Astrocyte of the cerebellum (primary cell): Measurements from ENCODE around the gene MYCL.
"Not testable (repeated sequence)": the region's sequence is repeated elsewhere in the genome, so short reads cannot be mapped to it uniquely, and the experiment has no call there.

Experiments used
- DNase-seq: peaks from one replicate; pipeline ENCODE4 v3.0.0-alpha.2; 2011; ENCODE audit warnings: low read depth
- H3K4me3 ChIP-seq: 2 replicates; pipeline ENCODE4 v1.5.1; 2011; ENCODE audit warnings: mild to moderate bottlenecking, low read depth, low read length, moderate library complexity
- in situ Hi-C: cut with HindIII; loops from 2 replicates; pipeline ENCODE4 v1.10.0; 2017; ENCODE audit warnings: low sequenced_read_pairs
- TF ChIP-seq, protein P1 (sequence below): IDR thresholded peaks from 2 replicates; pipeline ENCODE4 v1.5.1; 2012; ENCODE audit warnings: low read length, low read depth, moderate library complexity, mild to moderate bottlenecking; ENCODE audit errors: missing control alignments

The MYCL gene

GRCh38 chr1:39877980-39878956 lies 23.4 kb downstream of the MYCL start:
- H3K4me3 ChIP-seq, result no peak overlapping the region
- no peak for DNase-seq
- in situ Hi-C loops, result no loop called here
- TF ChIP-seq, protein P1, sequence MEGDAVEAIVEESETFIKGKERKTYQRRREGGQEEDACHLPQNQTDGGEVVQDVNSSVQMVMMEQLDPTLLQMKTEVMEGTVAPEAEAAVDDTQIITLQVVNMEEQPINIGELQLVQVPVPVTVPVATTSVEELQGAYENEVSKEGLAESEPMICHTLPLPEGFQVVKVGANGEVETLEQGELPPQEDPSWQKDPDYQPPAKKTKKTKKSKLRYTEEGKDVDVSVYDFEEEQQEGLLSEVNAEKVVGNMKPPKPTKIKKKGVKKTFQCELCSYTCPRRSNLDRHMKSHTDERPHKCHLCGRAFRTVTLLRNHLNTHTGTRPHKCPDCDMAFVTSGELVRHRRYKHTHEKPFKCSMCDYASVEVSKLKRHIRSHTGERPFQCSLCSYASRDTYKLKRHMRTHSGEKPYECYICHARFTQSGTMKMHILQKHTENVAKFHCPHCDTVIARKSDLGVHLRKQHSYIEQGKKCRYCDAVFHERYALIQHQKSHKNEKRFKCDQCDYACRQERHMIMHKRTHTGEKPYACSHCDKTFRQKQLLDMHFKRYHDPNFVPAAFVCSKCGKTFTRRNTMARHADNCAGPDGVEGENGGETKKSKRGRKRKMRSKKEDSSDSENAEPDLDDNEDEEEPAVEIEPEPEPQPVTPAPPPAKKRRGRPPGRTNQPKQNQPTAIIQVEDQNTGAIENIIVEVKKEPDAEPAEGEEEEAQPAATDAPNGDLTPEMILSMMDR, result no peak

GRCh38 chr1:39877231-39877778 lies 24.4 kb downstream of the MYCL start:
- no peak for DNase-seq
- in situ Hi-C loops, result no loop called here
- no peak overlapping the region for H3K4me3 ChIP-seq
- TF ChIP-seq, protein P1, result no peak

DNA sequence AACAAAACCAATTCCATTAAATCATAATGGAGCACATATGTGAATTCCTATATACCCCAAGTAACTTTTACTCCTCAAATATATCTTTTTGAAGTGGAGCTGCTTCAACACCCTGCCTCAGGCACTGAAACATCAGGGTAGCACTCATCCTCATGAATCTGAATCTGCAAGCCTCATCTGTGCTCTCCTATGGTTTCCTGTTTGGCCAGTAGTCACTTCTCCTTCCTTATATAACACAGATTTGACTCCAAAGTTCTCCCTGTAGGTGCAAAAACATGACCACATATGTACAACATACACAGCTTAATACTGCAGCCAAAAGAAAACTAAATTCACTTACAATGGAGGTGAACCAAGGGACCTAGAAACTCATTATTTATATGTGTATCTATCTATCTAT lies 25.6 kb downstream of the MYCL start:
- in situ Hi-C loops, result no loop called here
- DNase-seq, result no peak
- TF ChIP-seq, protein P1, result no peak
- H3K4me3 ChIP-seq, result no peak overlapping the region

- DNase-seq, result no peak
- in situ Hi-C loops, result no loop called here
- H3K4me3 ChIP-seq, result no peak overlapping the region
- TF ChIP-seq, protein P1, result no peak
Observed at GRCh38 chr1:39872698-39873097, 29.0 kb downstream of the MYCL start.

DNA sequence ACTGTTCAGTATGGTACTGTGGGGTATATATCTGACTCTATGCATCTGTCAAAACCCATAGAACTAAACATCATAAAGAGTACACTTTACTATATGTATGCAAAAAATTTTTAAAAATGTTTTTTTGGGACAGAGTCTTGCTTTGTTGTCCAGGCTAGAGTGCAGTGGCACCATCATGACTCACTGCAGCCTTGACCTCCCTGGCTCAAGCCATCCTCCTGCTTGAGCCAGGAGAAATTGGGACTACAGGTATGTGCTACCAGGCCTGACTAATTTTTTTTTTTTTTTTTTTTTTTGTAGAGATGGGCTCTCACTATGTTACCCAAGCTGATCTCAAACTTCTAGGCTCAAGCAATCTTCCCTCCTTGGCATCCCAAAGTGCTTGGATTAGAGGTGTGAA lies 29.9 kb downstream of the MYCL start:
- TF ChIP-seq, protein P1, result no peak
- in situ Hi-C loops, result no loop called here
- DNase-seq, result no peak

DNA sequence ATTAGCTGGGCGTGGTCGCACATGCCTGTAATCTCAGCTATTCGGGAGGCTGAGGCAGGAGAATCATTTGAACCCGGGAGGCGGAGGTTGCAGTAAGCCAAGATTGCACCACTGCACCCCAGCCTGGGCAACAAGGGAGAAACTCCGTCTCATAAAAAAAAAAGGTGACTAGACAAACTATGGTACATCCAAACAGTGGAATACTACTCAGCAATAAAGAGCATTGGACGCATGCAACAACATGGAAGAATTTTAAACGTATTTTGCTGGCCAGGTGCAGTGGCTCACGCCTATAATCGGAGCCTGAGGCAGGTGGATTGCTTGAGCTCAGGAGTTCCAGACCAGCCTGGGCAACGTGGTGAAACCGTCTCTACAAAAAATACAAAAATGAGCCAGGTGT lies 30.7 kb downstream of the MYCL start:
- in situ Hi-C loops, H3K4me3 ChIP-seq, DNase-seq: not testable (repeated sequence)

More for the DNA sequence above, 29.9 kb downstream of the MYCL start:
- no peak overlapping the region for H3K4me3 ChIP-seq

- DNase-seq, in situ Hi-C loops, H3K4me3 ChIP-seq: not testable (repeated sequence)
Observed at GRCh38 chr1:39869538-39870112, 32.1 kb downstream of the MYCL start.
